ENCODE results near the gene CCN2. TPM values are rescaled to one million over a fixed set of nuclear protein-coding genes. Genes with fewer than 3 reads are reported as not detected.

The CCN2 gene
- total and polyA plus RNA-seq, 2 donors (not counting 1 experiment from before 2014, with no cell fraction given), result 0.81 to 1.3 TPM

DNA sequence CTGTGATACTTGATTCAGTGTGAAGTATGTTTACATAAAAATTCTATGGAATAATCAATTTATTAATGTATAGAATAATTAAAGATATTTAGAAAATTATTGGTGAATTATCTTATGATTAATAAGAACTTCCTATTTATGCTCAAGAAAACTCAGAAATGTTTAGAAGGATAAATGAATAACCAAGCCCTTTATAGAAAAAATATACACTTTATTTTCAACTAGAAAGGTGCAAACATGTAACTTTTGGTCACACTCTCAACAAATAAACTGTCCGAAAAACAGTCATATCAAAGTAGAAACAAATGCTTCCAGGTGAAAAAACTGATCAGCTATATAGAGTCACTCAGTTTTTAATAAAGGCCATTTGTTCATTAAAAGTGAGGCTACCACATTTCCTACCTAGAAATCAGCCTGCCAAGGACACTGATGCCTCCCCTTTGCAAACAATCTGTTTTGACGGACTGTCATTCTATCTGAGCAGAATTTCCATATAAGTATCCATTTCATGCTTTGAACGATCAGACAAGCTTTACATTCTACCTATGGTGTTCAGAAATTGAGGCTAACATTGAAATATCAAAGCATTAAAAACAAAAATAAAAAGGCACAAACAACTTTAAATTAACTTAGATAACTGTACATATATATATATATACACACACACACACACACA is 3.0 kb downstream of the CCN2 start:
- Histone ChIP-seq H3K27me3 (replicated peaks in 1 of 4; ENCODE audit: control extremely low read depth in 1 of 4, control insufficient read depth in 3 of 4, insufficient read depth in 4 of 4, low read length in 3 of 4) (peaks cover 0 to 19% (median 9%) of the 10 kb centered on the region in 4 experiments), H3K79me2 (ENCODE audit: control insufficient read depth, insufficient read depth, low read length) (no peaks in the 10 kb centered on the region), H2AFZ (ENCODE audit: insufficient read depth, low read depth, low read length, poor library complexity, severe bottlenecking) (no peak overlapping the region), H3K4me1 (ENCODE audit: control insufficient read depth in 2 of 2, insufficient read depth in 2 of 2, low read length in 2 of 2) (peaks cover 11 to 12% of the 10 kb centered on the region in 2 donors), H3K36me3 (replicated peaks in 1 of 2; ENCODE audit: control extremely low read depth in 1 of 2, control insufficient read depth in 1 of 2, extremely low read depth in 1 of 2, insufficient read depth in 2 of 2, low read length in 1 of 2) (no peaks in the 10 kb centered on the region), H3K9me3 (ENCODE audit: control extremely low read depth in 1 of 3, control insufficient read depth in 2 of 3, insufficient read depth in 1 of 3, low read length in 2 of 3) (no peaks in the 10 kb centered on the region), H3K4me3 (ENCODE audit: control extremely low read depth in 1 of 5, extremely low read depth in 1 of 5, insufficient read depth in 1 of 5, low read depth in 2 of 5, low read length in 4 of 5) (no peak overlapping the region), H3K4me2 (replicated peaks; ENCODE audit: low read depth, low read length, poor library complexity, severe bottlenecking) (no peak overlapping the region), H4K20me1 (ENCODE audit: control insufficient read depth, insufficient read depth, low read length, poor library complexity, severe bottlenecking) (no peaks in the 10 kb centered on the region), H3K27ac (ENCODE audit: low read length in 2 of 2) (no peak overlapping the region), H3K9ac (ENCODE audit: low read length) (no peak overlapping the region)
- H3K9me3 Mint-ChIP-seq (ENCODE audit: insufficient read depth), result no peaks in the 10 kb centered on the region
- DNase-seq (no peak), ATAC-seq (ENCODE audit: low read depth) (no peak)
- peaks cover 39% of the 10 kb centered on the region for H3K27me3 Mint-ChIP-seq
- no peak for TF ChIP-seq EZH2 (IDR thresholded peaks at IDR 0.05; ENCODE audit: borderline replicate concordance, insufficient read depth, low read depth, low read length, poor library complexity, severe bottlenecking)
- TF ChIP-seq, protein P1, sequence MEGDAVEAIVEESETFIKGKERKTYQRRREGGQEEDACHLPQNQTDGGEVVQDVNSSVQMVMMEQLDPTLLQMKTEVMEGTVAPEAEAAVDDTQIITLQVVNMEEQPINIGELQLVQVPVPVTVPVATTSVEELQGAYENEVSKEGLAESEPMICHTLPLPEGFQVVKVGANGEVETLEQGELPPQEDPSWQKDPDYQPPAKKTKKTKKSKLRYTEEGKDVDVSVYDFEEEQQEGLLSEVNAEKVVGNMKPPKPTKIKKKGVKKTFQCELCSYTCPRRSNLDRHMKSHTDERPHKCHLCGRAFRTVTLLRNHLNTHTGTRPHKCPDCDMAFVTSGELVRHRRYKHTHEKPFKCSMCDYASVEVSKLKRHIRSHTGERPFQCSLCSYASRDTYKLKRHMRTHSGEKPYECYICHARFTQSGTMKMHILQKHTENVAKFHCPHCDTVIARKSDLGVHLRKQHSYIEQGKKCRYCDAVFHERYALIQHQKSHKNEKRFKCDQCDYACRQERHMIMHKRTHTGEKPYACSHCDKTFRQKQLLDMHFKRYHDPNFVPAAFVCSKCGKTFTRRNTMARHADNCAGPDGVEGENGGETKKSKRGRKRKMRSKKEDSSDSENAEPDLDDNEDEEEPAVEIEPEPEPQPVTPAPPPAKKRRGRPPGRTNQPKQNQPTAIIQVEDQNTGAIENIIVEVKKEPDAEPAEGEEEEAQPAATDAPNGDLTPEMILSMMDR (IDR thresholded peaks at IDR 0.05), result no peak
- ChIA-PET CTCF (interaction anchor here (0.6 kb wide), 1 partner anchor 61 kb away, joined by 4 read pairs; no protein-coding TSS in a partner anchor), POLR2A (no interaction called here)
- H3K27ac Mint-ChIP-seq, result no peak overlapping the region
- no peak overlapping the region for H3K4me3 Mint-ChIP-seq
- WGBS (ENCODE audit: insufficient coverage), result no CpG with 5 or more reads among the region's 3 CpGs
- peaks cover 25% of the 10 kb centered on the region for H3K4me1 Mint-ChIP-seq
- intact Hi-C loops (cut with micrococcal nuclease), result no loop called here

Measured in B cell (primary cell).